Measurements from ENCODE around the gene DENND1A.
"Not testable (repeated sequence)": the region's sequence is repeated elsewhere in the genome, so short reads cannot be mapped to it uniquely, and the experiment has no call there.

DENND1A gene

DNA sequence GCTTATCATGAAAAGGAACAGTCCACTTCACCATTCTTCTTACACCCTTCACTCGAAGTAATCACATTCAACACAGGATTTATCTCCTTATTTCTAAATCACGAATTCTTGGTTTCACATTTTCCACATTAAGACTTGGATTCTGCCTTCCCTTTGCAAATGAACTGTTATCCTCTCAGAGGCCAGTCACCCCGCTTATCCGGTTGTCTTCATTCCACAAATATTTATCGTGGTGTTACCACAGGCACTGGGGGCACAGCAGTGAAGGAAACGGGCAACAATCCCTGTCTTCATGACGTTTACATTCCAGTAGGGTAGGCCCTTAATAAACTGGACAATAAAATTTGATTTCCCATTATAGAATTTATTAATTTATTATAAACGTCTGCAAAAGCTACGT, 284.2 kb downstream of the DENND1A start:
- no peak for DNase-seq

DNA sequence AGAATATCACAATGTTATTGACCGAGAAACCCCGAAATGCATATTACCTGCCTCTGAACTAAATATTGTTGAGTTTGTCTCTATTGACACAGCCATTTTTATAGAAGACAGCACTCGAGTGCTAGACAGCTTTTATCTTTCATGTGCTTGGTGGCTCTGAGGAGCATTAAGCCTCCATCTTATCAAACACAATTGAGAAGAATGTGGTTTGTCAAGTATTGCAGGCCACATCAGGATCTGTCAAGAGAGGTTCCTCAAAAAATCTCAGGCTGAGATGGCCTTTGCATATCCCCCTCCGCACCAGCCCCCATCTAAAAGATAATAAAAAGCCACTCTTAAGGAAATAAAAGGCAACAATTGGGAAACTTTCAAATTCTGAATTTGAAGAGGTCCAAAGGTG, 284.8 kb downstream of the DENND1A start:
- no peak for DNase-seq

DNA sequence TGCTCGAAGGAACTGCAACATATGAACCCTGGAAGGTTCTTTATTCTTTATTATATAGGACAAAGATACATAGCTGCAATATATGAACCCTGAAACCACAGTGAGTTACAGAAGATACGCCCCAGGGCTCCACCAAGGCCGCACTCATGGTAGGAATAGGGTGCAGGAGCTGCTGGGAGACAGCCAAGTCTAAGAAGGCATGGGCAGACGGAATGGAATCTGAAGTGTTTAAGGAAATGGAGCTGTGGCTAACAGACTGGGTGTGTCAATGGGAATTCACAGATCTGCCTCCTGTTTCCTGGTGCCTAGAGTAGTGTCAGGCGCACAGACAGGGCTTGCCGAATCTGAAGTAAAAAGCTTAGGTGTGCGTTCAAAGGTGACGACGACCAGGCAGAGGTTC, 286.4 kb downstream of the DENND1A start:
- DNase-seq = no peak

DNA sequence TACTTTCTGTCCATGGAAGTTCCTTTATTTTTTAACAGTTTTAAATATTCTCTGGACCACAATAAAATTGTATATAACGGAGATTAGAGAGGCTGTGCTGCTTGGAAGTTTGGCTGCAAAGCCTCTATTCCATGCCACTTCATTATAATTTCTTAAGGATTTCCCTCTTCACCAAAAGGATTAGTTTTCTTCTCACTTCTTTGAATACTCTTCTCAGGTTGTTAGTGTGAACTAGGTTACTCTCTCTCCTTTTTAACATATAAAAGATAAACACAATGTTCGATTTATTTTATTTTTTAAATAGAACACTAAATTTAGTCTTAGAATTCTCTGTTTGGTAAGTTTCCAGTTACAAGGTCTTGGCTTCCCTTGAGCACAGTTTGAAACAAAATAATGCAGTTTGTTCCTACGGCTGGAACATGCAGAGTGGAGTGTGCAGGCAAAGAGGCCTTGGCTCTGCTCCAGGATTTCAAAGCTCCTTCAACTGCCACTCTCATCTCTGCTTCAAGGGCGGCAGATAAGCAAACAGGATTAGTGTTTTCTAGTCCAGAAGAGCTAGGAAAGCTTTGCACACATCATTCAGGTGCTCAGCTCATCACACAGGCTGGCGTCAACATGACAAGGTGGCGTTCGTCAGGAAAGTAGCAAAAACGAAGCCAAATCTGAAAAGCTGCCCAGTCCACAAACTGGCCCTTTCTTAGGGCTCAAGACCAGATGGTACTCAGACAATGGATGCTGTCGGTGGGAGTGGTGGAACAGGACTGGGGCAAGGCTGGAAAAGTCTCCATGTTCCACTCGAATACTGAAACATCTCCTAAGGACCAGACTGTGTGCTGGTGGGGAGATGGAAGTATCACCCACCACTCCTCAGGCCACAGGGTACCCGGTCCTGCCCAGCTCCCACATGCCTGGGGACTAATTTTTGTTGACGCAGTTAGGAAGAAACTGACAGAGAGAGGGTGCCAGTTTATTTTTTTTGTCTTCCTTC, 287.3 kb downstream of the DENND1A start:
- no peak for DNase-seq

DNA sequence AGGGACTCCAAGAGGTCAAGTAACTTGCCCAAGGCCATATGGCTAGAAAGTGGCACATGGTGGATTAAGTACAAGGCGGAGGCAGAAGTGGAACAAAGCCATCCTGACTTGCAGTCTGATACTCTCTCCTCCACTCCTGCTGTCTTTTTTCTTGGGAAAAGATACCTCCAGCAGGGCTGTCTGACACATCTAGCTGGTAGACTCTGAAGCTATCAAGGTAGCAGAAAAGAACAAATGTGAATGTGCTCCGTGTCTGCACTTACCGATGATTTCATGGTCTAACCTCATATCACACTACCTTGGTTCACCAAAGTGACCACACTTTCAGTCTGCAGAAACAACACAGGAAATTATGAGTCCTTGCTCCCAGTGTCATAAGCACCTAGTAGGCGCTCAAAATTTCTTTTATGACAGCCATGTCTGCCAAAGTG, 289.1 kb downstream of the DENND1A start:
- DNase-seq = no peak

DNA sequence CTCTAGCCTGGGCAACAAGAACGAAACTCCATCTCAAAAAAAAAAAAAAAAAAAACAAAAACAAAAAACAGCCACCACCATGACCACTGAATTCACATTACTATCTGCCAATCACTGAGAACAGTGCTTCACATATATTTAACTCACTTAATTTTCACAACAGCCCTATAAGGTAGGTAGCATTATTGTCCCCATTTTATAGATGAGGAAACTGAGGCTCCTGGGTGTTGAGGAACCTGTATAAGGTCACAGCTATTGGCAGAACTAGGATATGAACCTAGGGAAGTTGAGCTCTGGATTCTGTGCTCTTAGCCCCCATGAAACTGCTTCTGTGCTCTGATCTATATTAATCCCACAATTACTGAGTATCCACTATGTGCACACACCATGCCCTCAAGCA, 290.2 kb downstream of the DENND1A start:
- no peak for DNase-seq

DNA sequence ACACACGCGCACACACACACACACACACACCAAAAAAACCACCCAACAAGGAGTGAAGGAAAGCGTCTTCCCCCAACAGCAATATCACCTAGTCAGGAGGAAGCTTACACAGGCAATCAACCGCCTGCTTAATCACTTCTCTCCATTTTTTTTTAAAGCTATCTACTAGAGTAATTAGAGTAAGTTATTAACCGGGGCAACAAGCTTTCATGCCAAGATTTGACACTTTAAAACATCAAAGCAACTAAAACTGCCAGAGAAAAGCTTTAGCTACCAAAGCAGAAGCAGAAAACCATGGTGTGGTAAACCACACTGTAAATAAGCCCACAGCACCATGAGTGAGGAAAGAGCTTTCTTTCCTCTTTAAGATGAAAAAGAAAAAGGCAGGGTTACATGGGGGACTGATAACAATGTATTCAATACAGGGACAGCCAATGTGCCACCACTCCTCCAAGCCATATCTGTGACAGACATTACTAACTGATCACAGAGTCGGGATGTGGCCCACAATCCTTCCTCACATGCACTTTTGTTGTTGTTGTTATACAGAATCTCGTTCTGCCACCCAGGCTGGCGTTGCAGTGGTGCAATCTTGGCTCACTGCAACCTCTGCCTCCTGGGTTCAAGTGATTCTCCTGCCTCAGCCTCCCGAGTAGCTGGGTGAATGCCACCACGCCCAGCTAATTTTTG, 291.8 kb downstream of the DENND1A start:
- DNase-seq = no peak

DNA sequence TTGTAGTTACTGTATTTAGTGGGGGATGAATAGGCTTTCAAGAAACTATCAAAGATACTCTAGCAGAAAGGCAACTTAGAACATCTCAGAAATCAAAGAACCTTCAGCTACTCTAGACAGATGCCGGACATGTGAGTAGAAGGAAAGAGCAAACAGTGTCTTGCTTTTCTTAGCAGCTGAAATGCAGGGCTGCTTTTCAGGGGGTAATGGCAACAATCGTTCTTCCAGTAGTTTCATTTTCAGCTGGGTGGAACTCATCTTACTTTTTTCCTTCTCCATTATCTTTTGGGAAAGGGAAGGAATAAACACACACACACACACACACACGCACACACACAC, 292.4 kb downstream of the DENND1A start:
- DNase-seq = no peak

DNA sequence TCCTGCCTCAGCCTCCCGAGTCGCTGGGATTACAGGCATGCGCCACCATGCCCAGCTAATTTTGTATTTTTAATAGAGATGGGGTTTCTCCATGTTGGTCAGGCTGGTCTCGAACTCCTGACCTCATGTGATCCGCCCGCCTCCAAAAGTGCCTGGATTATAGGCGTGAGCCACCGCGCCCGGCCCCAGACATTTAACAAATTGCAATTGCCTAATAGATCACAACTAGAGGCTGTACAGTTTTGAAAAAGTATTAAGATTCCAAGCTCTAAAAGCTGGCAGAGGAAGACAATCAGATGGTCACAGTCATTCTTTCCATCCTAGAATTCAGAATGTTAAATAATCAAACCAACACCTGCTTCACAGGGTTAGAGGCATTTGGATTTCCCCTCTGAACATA, 293.1 kb downstream of the DENND1A start:
- not testable (repeated sequence) for DNase-seq

DNA sequence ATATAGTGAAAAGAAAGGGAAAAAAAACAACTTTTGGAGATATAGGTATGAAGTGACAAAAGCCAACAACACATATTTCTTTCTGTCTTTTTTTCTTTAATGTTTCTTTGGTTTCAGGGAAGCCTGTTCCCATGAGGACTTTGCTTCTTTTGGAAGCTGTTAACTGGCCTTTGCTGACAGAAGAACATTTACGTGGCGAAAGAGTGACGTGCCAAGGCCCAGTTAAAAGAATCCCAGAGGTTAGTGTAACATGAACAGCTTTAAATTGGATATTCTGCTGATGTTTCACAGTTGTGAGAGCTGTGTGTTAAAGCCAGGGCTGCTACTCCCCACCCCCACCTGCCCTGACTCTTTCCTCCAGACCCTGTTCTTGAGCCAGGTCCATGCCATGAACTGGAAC, 298.1 kb downstream of the DENND1A start:
- DNase-seq = no peak

DNA sequence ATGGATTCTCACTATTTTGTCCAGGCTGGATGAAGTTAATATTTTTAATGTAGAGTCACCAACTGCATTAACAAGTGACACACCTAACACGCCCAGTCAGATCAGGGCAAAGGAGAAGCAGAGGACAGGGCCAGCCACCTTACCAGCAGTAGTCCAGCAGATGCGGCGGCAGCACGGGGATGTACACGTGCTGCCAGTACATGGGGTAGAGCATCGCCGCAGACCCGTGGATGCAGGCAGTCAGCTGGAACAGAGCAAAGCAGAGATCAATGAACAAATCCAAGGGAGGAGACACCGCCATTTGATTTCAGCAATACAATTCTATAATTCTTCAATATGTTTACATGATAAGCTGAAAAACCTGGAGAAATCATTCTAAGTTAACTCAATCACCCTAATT, 299.7 kb downstream of the DENND1A start:
- no peak for DNase-seq

DNA sequence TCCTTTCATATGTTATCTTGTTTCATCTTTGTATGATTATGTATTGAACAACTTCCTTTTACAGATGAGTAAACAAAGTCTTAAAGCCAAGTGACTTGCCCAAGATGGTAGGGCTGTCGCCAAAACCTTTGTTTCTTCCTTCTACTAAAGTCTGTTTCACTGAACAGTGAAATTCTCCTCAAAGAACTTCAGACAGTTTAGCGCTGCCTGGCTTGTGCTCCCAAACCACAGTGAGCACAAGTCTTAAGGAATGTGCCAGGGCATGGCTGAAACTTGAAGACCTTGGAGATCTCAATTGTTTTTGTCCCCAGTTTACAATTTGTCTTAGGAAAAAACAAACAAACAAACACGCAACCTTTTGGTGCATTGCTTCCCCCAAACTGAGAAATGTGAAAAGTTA, 300.4 kb downstream of the DENND1A start:
- no peak for DNase-seq

DNA sequence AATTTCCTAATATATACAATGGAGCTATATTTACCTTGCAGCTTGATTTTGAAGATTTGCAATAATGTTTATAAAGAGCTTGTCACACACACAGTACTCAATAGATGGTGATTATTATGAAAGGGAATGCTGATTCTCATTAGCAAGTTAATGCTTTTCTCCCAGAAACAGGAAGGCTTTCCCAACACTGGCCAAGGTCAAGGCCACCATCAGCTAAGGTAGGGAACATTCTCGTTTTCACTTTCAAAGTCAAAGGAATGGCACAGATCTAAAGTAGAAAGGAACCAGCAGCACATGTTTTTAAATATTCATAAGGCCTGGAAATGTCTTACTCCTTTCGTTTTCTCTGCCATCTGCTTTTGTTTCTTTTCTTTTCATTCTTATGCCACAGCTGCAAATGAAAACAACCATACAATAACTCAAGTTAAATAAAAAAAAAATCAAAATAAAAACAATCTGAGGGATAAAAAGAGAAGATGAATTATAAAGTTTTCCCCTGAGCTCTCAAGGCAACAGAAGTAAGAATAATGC, 307.1 kb downstream of the DENND1A start:
- DNase-seq = no peak

DNA sequence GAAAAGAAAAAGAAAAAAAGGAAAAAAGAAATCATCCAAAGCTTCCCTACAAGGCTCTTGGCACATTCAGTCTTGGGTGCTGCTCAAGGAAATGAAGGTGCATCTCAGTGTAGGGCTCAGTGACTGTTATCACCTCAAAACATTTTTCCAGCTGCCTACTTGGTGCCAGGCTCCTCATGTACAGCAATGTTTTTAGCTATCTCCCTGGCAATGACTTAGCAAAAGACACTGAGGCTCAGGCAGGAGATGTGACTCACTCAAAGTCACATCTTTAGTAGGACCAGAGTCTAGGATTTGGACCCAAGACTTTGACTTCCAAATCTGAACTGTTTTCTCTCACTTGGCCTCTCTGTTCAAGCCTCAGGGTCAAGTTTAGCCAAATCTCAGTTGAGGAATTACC, 309.7 kb downstream of the DENND1A start:
- DNase-seq = no peak

DNA sequence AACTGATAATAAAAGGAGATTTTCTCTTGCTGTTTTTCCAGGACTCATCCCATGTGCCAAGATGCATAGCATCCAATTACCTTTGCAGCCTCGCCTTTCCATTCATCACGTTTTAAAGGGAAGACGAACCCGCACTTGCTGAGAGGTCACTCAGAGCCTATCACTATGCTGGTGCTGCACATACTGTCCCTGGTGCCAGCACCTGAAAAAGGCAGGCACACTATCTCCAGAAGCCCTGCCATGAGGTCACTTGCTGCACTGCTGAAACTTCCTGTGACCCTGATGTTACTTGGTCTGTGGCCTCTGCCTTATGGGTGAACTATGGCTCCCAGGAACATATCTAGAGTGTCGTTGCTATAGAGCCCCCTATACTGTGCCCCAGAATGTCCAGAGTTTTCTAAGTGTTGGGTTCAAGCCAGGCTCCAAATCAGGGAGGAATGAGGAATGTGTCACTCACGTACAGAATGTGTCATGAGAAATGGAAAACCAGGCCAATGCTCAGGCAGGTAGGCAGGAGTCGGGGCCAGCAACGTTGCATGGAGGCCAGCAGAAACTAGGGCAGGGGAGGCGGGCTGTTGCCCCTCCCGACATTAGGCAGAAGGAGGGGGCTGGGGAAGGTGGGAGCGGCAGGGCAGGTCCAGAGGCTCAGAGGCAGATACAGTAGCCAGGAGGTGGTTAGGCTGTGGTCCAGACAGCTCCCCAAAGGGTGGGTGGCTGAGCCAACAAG, 311.8 kb downstream of the DENND1A start:
- DNase-seq = no peak

DNA sequence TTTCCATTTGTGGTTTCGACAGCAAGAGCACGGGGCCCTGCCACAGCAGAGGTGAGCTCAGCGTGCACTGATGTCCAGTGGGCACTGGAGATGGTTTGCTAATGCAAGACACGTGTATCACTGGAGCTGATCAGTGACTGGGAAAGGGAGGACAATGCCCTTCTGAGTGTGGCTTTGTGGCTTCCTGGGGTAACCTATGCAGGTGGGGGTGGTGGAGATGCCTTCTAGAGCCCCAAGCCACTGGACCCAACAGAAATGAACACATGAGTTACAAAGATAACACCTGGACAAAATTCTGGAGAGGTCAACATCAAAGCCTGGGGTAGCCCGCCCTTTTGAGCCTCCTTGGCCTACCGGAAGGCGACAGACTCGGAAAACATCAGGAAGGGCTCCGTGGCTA, 312.6 kb downstream of the DENND1A start:
- DNase-seq = no peak

DNA sequence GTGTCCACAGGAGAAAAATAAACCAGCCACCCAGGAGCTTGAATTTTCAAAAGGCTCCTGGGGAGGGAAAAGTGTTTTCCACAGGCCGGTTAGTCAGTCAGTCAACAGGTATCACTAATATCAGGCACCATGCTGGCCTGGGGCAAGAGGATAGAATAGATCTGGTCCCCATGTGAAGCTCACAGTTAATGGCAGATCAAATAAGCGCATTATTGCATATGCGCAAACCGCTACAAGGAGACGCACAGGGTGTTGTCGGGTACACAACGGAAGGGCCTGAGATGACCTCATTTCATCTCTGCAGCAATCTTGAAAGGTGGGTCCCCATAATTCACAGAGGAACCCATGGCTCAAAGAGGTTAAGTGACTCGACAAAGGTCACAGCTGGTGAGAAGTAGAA, 313.2 kb downstream of the DENND1A start:
- no peak for DNase-seq

DNA sequence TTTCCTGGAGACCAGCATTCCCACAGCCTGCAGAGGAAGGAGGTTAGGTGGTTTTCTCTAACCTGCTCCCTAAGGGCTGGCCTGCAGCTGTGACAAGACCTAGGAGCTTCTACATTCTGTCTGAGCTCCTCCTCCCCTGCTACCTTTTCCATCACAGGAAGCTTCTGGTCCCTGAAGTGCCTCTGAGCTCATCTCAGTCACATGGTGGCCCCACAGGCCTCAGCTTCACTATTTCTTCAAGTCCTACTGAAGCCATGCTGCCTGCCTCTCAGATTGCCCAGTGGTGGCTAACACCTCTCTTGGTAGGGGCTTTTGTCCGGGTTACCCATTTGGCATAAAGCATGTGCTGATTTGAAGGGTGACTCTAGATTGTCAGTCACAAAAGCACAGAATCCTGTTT, 314.5 kb downstream of the DENND1A start:
- DNase-seq = no peak

DNA sequence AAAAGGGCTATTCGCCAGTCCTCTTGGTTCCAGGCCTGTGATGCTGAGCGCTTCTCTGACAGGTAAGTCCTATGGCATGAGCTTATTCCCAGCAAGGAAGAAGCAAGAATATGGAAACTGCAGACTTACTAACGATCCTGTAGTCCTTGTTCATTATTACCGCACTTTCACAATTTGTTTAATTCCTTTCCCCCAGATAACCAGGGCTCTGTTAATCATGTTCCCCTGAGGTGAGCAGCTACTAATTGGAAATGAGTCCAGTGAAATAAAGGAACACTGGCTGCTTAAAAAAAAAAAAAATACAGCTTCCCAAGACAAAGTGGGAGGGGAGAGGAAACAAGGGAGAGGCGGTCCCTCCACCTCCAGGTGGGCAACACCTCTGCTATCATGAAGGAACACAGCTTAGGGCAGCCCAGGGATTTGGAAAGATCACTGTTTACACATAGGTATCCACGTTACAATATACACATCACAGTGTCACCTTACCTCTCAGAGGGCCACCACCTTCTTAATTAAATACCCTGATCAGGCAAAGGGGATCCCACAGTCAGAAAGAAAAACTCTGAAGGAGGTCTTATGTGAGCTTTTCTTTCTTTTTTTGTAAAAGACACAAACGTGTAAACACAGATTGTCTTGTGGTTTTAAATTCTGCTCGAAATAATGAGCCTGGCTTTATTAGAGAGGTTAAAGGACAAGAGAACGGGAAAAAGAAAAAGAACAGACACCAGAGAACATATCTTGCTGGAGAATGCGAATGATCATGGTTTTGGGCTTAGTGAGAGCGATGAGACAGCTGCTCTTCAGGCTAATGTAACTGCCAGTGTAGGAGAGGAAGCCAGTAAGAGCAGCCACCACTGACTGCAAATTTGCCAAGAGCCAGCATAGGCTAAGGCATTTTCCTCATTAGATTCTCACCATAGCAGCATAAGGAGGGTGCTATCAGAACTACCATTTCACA, 315.3 kb downstream of the DENND1A start:
- DNase-seq = no peak

DNA sequence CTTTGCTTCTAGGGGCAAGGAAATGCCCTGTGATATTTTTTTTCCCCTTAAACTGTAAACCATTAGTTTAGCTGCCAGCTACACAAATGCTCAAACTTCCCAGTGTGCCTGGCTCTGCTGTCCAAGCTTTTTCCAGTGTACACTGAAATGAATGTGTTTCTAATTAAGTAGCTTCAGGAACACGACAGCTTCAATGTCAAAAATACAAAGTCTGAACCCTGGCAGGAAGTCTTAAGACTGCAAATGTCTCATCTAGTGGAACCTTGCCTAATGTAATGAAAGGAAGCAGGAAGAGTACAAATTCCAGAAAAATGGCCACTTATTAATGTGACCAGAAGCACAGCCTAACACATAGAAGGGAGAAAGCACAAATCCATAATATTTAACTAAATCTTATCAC, 318.7 kb downstream of the DENND1A start:
- no peak for DNase-seq

DNA sequence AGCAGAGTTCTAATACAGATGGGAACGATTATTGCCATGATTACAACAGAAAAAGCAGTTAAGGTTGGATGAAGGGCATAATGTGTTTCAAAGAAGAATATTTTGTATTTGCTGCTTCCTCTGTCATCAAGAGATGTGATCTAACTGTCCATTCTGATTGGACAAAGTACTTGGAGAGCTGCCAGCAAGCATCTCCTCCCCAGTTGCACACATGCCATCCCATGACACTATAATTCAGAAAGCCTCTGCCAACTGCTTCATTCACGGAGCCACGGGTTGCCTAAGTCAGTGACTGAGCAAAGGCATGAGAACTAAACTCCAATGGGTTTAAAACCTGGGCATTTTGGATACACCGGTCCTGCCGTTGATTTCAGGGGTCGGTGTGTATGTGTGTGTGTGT, 320.1 kb downstream of the DENND1A start:
- no peak for DNase-seq

DNA sequence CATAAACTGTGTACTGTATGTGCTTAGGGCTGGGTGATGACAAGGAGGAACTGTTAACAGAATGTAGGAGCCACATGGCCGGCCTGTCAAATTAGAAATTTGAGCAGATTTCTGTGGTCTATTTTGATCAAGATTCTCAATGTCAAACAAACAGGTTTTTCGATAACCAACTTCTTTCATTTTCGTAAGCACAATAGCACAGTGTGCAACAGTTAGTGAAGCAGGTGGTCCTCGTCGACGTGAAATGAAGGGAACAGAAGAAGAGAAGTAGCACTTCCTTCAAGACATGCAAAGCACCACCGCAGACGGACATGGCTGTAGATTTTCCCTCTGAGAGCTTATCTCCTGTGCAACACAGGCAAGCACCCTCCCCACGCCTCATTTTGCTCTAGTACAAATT, 321.8 kb downstream of the DENND1A start:
- no peak for DNase-seq

All from activated CD4-positive, alpha-beta T cell treated with anti-CD3 and anti-CD28 coated beads for 4 hours (primary cell).